PC-3 (cell line): Measurements from ENCODE around the gene FBXO42.
"Not testable (repeated sequence)": the region's sequence is repeated elsewhere in the genome, so short reads cannot be mapped to it uniquely, and the experiment has no call there.

Experiments used
- CTCF ChIP-seq: fragments of 300-600 bp; sonication (generic); conservative IDR thresholded peaks from 2 replicates; pipeline ENCODE4 v1.5.1; 2017; ENCODE audit warnings: antibody characterized with exemption, low read depth, mild to moderate bottlenecking, low read length
- EZH2 ChIP-seq: fragments of 300-600 bp; sonication (generic); IDR thresholded peaks from one replicate; pipeline ENCODE4 v1.6.1; 2017; ENCODE audit warnings: antibody characterized with exemption, mild to moderate bottlenecking, low read length; ENCODE audit not compliant: unreplicated experiment

- not testable (repeated sequence) for TF ChIP-seq CTCF, EZH2
Measured at GRCh38 chr1:16215240-16215639, 137.0 kb downstream of the FBXO42 start.
